ENCODE results near the gene RBMS2.
A peak's percentile ranks its signal among the peaks of the same experiment; 100 is the strongest.

The RBMS2 gene

DNA sequence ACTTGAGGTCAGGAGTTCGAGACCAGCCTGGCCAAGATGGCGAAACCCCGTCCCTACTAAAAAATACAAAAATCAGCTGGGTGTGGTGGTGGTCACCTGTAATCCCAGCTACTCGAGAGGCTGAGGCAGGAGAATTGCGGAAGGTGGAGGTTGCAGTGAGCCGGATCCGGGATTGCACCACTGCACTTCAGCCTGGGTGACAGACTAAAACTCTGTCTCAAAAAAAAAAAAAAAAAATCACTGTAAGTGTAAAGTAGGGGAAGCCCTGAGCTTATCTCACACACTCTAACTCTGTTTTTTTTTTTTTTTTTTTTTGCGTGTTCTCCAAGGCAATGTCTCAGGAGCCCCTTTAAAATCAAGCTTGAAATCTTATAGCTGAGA, 421 bp upstream of the RBMS2 start:
- Histone ChIP-seq H3K36me3 (no peaks in the 10 kb centered on the region), H3K4me3 (ENCODE audit: low read depth in 1 of 2, low read length in 1 of 2) (peak overlapping the region; percentile 48 to 54), H3K27ac (peak overlapping the region; percentile 77), H3K27me3 (no peaks in the 10 kb centered on the region), H3K9me3 (no peaks in the 10 kb centered on the region), H3K4me1 (ENCODE audit: control insufficient read depth in 1 of 2, insufficient read depth in 1 of 2, low read depth in 1 of 2, low read length in 1 of 2) (peaks cover 43 to 45% of the 10 kb centered on the region in 2 experiments)
- TF ChIP-seq, protein P1, sequence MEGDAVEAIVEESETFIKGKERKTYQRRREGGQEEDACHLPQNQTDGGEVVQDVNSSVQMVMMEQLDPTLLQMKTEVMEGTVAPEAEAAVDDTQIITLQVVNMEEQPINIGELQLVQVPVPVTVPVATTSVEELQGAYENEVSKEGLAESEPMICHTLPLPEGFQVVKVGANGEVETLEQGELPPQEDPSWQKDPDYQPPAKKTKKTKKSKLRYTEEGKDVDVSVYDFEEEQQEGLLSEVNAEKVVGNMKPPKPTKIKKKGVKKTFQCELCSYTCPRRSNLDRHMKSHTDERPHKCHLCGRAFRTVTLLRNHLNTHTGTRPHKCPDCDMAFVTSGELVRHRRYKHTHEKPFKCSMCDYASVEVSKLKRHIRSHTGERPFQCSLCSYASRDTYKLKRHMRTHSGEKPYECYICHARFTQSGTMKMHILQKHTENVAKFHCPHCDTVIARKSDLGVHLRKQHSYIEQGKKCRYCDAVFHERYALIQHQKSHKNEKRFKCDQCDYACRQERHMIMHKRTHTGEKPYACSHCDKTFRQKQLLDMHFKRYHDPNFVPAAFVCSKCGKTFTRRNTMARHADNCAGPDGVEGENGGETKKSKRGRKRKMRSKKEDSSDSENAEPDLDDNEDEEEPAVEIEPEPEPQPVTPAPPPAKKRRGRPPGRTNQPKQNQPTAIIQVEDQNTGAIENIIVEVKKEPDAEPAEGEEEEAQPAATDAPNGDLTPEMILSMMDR (IDR thresholded peaks at IDR 0.05) = no peak

DNA sequence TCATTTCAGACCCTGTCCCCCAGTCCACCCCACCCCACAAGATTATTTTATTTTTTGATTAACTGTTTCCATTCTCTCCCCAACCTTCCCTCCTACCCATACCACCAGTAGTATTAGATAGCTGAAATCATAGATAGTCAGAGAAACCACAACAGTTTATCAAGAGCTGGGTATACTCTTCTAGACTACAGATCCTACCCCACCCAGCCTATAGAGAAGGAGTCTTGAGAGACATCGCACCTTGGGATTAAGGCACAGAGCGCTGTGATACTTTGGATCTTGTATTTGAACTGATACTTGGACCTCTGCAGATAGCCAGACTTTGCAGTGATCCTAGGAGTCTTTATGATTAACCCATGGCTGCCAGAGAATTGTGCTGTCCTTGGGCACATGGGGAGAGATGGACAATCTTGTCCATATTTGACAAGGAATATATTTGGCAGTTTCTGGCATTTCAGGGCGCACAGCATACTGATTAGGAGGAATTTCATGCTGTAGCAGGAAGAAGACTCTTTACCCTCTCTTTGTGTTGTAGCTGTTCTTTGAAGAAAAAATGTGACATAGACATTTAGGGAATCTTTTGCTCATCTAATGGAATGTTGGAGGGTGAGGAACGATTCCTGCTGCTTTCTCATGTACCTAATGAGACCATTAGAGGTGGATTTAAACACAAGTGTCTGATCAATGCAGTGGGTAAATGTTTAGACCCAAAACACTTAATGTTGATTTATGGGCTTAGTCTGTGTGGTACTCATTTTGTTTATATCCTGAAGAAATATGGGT, 982 bp downstream of the RBMS2 start:
- no peaks in the 10 kb centered on the region for H3K9me3 ChIP-seq
- H3K36me3 ChIP-seq = no peaks in the 10 kb centered on the region
- H3K4me3 ChIP-seq (ENCODE audit: low read depth in 1 of 2, low read length in 1 of 2) = peak overlapping the region; percentile 48 to 54
- peak overlapping the region; percentile 77 for H3K27ac ChIP-seq
- H3K27me3 ChIP-seq = no peaks in the 10 kb centered on the region
- H3K4me1 ChIP-seq (ENCODE audit: control insufficient read depth in 1 of 2, insufficient read depth in 1 of 2, low read depth in 1 of 2, low read length in 1 of 2) = peaks cover 43 to 45% of the 10 kb centered on the region in 2 experiments
- TF ChIP-seq, protein P1 (IDR thresholded peaks at IDR 0.05) = no peak

DNA sequence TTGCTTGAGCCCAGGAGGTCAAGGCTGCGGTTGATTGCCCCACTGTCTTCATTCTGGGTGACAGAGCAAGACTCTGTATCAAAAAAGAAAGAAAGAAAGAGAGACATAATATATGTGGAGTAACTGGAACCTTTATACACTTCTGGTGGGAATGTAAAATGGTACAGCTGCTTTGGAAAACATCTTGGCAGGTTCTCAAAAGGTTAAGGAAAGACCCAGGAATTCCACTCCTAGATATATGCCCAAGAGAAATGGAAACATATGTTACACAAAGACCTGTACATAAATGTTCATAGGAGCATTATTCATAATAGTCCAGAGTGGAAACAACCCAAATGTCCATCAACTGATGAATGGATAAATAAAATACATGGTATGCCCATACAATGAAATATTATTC, 7.2 kb downstream of the RBMS2 start:
- Histone ChIP-seq H3K27ac (no peak overlapping the region), H3K4me1 (ENCODE audit: control insufficient read depth in 1 of 2, insufficient read depth in 1 of 2, low read depth in 1 of 2, low read length in 1 of 2) (no peaks in the 10 kb centered on the region), H3K36me3 (no peaks in the 10 kb centered on the region), H3K9me3 (no peaks in the 10 kb centered on the region), H3K27me3 (no peaks in the 10 kb centered on the region), H3K4me3 (ENCODE audit: low read depth in 1 of 2, low read length in 1 of 2) (no peak overlapping the region)
- TF ChIP-seq, protein P1 (IDR thresholded peaks at IDR 0.05) = no peak

DNA sequence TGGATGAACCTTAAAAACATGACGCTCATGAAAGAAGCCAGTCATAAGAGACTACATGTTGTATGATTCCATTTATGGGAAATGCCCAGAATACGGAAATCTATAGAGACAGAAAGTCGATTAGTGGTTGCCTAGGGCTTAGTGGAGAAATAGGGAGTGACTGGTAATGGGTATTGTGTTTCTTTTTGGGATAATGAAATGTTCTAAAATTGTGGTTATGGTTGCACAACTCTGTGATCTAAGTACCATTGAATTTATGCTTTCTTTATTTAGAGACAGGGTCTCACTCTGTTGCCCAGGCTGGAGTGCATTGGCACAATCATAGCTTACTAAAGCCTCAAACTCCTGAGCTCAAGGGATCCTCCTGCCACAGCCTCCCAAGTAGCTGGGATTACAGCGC, 8.0 kb downstream of the RBMS2 start:
- Histone ChIP-seq H3K27me3 (no peaks in the 10 kb centered on the region), H3K9me3 (no peaks in the 10 kb centered on the region), H3K4me3 (ENCODE audit: low read depth in 1 of 2, low read length in 1 of 2) (no peak overlapping the region), H3K36me3 (no peaks in the 10 kb centered on the region), H3K27ac (no peak overlapping the region), H3K4me1 (ENCODE audit: control insufficient read depth in 1 of 2, insufficient read depth in 1 of 2, low read depth in 1 of 2, low read length in 1 of 2) (no peaks in the 10 kb centered on the region)
- TF ChIP-seq, protein P1 (IDR thresholded peaks at IDR 0.05) = no peak

DNA sequence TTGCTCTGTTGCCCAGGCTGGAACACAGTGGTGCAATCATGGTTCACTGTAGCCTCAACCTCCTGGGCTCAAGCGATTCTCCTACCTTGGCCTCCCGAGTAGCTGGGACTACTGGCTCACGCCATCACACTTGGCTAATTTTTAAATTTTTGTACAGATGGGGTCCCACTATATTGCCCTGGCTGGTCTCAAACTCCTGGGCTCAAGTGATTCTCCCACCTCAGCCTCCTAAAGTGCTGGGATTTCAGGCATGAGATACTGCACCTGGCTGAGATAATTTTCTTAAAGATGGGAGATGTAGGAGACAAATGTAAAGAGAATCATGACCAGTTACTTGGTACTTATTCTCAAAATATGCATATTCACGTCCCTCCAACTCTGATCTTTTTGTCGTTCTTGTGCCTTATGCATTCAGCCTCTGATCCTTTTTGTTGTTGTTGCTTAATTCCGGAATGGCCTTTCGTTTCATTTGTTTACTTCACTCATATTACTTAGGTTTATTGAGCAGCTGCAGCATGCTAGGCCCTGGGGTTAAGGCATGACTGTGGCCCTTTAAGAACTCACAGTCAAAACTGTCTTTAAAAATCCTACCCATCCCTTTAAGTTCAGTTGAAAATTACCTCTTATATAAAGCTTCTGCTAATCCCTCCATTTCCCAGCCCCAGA, 8.9 kb downstream of the RBMS2 start:
- Histone ChIP-seq H3K36me3 (no peaks in the 10 kb centered on the region), H3K9me3 (no peaks in the 10 kb centered on the region), H3K4me3 (ENCODE audit: low read depth in 1 of 2, low read length in 1 of 2) (no peak overlapping the region), H3K27me3 (no peaks in the 10 kb centered on the region), H3K4me1 (ENCODE audit: control insufficient read depth in 1 of 2, insufficient read depth in 1 of 2, low read depth in 1 of 2, low read length in 1 of 2) (no peaks in the 10 kb centered on the region), H3K27ac (no peak overlapping the region)
- TF ChIP-seq, protein P1 (IDR thresholded peaks at IDR 0.05) = no peak
